Neural crest cell (in vitro differentiated cells): ENCODE measurements around the gene PHACTR2. TPM values are rescaled to one million over a fixed set of nuclear protein-coding genes. Genes with fewer than 3 reads are reported as not detected.

ENCODE experiments used
- DNase-seq: peaks from one replicate; pipeline ENCODE4 v3.0.0; 2021; ENCODE audit warnings: low read depth, mixed read lengths, low spot score
- H3K27ac Mint-ChIP-seq: one replicate; pipeline ENCODE4 v1.8.0; 2021; ENCODE audit warnings: mild to moderate bottlenecking, mixed read lengths; ENCODE audit not compliant: unreplicated experiment
- H3K27me3 Mint-ChIP-seq: 2 replicates; pipeline ENCODE4 v1.8.0; 2021; ENCODE audit warnings: low read depth, mild to moderate bottlenecking, mixed read lengths
- H3K36me3 Mint-ChIP-seq: 2 replicates; pipeline ENCODE4 v1.8.0; 2021; ENCODE audit warnings: low read depth, mild to moderate bottlenecking, mixed read lengths
- H3K4me1 Mint-ChIP-seq: 2 replicates; pipeline ENCODE4 v1.8.0; 2021; ENCODE audit warnings: mixed read lengths
- H3K4me3 Mint-ChIP-seq: one replicate; pipeline ENCODE4 v1.8.0; 2021; ENCODE audit warnings: mild to moderate bottlenecking, mixed read lengths
- H3K9me3 Mint-ChIP-seq: 2 replicates; pipeline ENCODE4 v1.8.0; 2021; ENCODE audit warnings: mixed read lengths
- total RNA-seq: library from RNA; stranded (reverse); gene quantifications from 2 replicates; pipeline ENCODE4 v1.2.1, GENCODE V29; 2021
- TF ChIP-seq, protein P1 (sequence below): fragments of 200-600 bp; sonication (generic); conservative IDR thresholded peaks from 2 replicates; pipeline ENCODE4 v1.5.0; 2021; ENCODE audit warnings: antibody characterized with exemption, mild to moderate bottlenecking

Gene PHACTR2
- total RNA-seq, 1 donor from 2014 or later: 15.1 TPM

DNA sequence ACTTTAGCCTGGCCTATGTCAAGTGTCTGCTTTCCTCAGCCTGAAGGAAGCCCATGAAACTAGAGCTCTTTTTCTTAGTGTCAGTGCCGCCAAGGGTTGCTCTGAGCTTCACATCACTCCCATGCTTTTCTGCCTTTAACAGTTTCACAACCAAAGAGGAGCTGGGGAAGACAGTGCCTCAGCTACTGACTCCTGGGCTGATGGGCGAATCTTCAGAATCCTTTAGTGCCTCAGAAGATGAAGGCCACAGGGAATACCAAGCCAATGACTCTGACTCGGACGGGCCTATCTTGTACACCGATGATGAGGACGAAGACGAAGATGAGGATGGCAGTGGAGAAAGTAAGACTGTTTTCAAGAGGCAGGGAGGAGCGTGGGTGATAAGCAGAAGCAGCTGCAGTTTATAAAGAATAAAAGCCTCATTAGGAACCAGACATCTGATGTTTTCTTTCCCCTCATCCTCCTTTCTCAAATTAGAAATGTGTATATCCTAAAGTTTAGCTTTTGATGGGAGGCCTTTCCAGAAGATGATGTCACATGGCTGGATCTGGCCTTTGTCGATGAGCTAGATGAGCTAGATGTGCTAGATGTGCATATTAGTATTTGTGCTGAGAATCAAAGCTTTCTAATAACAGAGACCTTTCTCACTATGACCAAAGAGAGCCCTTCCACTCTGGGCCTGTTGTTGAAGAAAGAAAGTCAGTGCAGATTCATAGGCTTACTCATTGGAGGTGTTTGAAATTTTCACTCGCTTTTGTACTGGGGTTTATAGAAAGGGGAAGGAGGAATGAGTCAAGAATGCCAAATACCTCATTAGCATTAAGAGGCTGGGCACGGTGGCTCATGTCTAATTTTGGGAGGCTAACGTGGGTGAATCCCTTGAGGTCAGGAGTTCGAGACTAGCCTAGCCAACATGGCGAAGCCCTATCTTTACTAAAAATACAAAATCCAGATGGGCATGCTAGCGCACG lies 94.6 kb downstream of the PHACTR2 start:
- H3K9me3 Mint-ChIP-seq: no peaks in the 10 kb centered on the region
- DNase-seq: no peak
- no peaks in the 10 kb centered on the region for H3K4me1 Mint-ChIP-seq
- H3K4me3 Mint-ChIP-seq: no peak overlapping the region
- no peaks in the 10 kb centered on the region for H3K27me3 Mint-ChIP-seq
- H3K27ac Mint-ChIP-seq: peak overlapping the region; percentile 21
- TF ChIP-seq, protein P1, sequence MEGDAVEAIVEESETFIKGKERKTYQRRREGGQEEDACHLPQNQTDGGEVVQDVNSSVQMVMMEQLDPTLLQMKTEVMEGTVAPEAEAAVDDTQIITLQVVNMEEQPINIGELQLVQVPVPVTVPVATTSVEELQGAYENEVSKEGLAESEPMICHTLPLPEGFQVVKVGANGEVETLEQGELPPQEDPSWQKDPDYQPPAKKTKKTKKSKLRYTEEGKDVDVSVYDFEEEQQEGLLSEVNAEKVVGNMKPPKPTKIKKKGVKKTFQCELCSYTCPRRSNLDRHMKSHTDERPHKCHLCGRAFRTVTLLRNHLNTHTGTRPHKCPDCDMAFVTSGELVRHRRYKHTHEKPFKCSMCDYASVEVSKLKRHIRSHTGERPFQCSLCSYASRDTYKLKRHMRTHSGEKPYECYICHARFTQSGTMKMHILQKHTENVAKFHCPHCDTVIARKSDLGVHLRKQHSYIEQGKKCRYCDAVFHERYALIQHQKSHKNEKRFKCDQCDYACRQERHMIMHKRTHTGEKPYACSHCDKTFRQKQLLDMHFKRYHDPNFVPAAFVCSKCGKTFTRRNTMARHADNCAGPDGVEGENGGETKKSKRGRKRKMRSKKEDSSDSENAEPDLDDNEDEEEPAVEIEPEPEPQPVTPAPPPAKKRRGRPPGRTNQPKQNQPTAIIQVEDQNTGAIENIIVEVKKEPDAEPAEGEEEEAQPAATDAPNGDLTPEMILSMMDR: no peak
- H3K36me3 Mint-ChIP-seq: peaks cover 6% of the 10 kb centered on the region

DNA sequence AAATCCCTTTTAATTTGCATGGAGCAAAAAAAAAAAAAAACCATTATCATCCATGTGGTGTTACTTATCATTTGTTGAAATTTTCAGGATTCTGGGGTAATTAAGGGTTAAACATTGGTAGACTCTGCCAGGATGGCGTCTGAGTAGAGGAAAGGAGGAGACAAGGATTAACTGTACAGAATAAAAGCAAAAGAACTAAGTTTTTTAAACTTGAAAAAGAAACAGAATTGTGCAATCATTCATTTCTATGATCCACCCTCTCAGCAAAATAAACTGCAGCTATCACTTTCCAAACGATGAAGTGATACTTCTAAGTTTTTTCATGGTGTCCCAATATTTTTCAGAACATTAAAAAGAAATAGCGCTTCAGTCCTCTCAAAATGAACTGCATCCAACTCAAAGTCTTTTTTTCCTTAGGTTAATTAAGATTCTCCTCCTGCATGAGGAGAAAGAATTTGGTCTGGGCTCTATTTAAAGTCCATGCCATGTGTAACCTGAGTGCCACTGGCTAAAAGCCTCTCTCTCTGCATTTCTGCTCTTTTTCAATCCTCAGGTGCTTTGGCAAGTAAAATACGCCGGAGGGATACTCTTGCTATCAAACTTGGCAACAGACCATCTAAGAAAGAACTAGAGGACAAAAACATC lies 95.9 kb downstream of the PHACTR2 start:
- no peaks in the 10 kb centered on the region for H3K4me1 Mint-ChIP-seq
- H3K27me3 Mint-ChIP-seq: no peaks in the 10 kb centered on the region
- DNase-seq: no peak
- no peak overlapping the region for H3K27ac Mint-ChIP-seq
- no peak overlapping the region for H3K4me3 Mint-ChIP-seq
- H3K9me3 Mint-ChIP-seq: no peaks in the 10 kb centered on the region
- TF ChIP-seq, protein P1: no peak
- peaks cover 3% of the 10 kb centered on the region for H3K36me3 Mint-ChIP-seq

DNA sequence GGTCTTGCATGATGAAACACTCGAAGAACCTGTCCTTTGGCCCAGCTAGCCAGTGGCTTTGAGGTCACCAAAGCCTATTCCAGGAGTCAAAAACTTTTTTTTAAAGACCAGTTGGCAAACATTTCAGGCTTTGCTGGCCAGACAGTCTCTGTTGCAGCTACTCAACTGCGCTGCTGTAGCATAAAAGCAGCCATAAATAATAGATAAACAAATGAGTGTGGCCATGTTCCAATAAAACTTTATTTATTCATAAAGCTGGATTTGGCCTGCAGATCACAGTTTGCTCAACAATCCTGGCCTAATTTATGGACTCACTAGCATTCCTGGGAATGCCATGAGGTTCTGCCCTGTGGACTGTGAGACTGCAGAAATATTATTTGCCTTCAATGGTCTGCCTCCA lies 96.6 kb downstream of the PHACTR2 start:
- TF ChIP-seq, protein P1: no peak
- H3K27me3 Mint-ChIP-seq: no peaks in the 10 kb centered on the region
- H3K27ac Mint-ChIP-seq: no peak overlapping the region
- no peaks in the 10 kb centered on the region for H3K9me3 Mint-ChIP-seq
- no peaks in the 10 kb centered on the region for H3K4me1 Mint-ChIP-seq
- no peak overlapping the region for H3K4me3 Mint-ChIP-seq
- no peak for DNase-seq
- no peaks in the 10 kb centered on the region for H3K36me3 Mint-ChIP-seq

DNA sequence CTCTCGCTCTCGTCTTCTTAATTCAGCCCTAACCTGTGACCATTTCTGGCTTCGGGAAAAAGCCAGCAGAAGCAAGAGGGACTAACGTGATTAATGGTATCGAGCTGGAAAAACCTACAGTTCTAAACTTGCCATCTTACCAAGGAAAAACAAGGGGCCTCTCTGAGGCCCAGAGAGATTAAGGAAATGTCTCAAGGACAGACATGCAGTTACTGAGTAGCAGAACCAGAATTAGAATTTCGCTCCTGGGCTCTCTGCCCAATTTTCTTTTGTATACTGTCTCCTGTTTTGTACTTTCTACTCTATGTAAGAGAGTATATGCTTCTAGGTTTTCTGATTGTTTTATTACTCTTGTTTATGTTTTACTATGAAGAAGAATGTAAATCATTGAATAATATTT lies 97.6 kb downstream of the PHACTR2 start:
- Mint-ChIP-seq H3K9me3 (no peaks in the 10 kb centered on the region), H3K4me3 (no peak overlapping the region), H3K36me3 (no peaks in the 10 kb centered on the region), H3K4me1 (no peaks in the 10 kb centered on the region), H3K27ac (no peak overlapping the region), H3K27me3 (no peaks in the 10 kb centered on the region)
- DNase-seq: no peak
- TF ChIP-seq, protein P1: no peak

DNA sequence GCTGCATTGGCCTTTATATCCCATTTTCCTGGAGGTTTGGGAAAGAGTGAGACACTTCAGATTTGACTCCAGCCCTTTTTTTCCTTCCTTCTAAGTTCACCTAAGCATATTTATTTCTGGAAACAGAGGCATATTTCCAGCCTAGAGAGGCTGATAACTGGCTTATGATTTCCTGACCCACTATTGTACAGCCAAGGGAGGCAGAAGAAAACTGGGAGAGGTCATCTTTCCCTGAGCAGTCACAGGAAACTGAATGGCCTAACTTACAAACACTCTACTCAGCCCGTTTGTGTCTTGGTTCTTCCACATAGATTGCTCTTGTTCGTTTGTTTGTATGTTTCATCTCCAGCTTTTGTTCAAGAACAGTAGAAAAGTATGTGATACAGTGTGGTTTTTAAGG lies 101.2 kb downstream of the PHACTR2 start:
- TF ChIP-seq, protein P1: no peak
- Mint-ChIP-seq H3K4me1 (no peaks in the 10 kb centered on the region), H3K36me3 (no peaks in the 10 kb centered on the region), H3K4me3 (no peak overlapping the region), H3K9me3 (no peaks in the 10 kb centered on the region), H3K27me3 (no peaks in the 10 kb centered on the region), H3K27ac (no peak overlapping the region)
- DNase-seq: no peak
